IPS-15b (cell line): Measurements from ENCODE around the gene YBX3.

Experiments used
- H3K27me3 ChIP-seq: one replicate; pipeline ENCODE4 v1.6.1; 2013; ENCODE audit warnings: low read length; ENCODE audit not compliant: control insufficient read depth, insufficient read depth
- H3K36me3 ChIP-seq: one replicate; pipeline ENCODE4 v1.6.1; 2013; ENCODE audit warnings: low read length; ENCODE audit not compliant: control insufficient read depth, insufficient read depth
- H3K4me1 ChIP-seq: one replicate; pipeline ENCODE4 v1.6.1; 2013; ENCODE audit warnings: mild to moderate bottlenecking, low read length; ENCODE audit not compliant: control insufficient read depth, insufficient read depth
- H3K4me3 ChIP-seq: one replicate; pipeline ENCODE4 v1.5.1; 2013; ENCODE audit warnings: low read depth, low read length
- H3K9ac ChIP-seq: one replicate; pipeline ENCODE4 v1.6.1; 2013; ENCODE audit warnings: low read depth, mild to moderate bottlenecking, low read length
- H3K9me3 ChIP-seq: one replicate; pipeline ENCODE4 v1.6.1; 2013; ENCODE audit warnings: mild to moderate bottlenecking, low read length; ENCODE audit not compliant: control insufficient read depth, insufficient read depth

The YBX3 gene

GRCh38 chr12:10667581-10667980 lies 55.5 kb downstream of the YBX3 start:
- no peak overlapping the region for H3K4me3 ChIP-seq
- H3K9me3 ChIP-seq, result no peaks in the 10 kb centered on the region
- H3K9ac ChIP-seq, result no peak overlapping the region
- no peaks in the 10 kb centered on the region for H3K27me3 ChIP-seq
- no peaks in the 10 kb centered on the region for H3K4me1 ChIP-seq
- no peaks in the 10 kb centered on the region for H3K36me3 ChIP-seq

GRCh38 chr12:10664499-10664898 lies 58.6 kb downstream of the YBX3 start:
- Histone ChIP-seq H3K27me3 (no peaks in the 10 kb centered on the region), H3K4me1 (no peaks in the 10 kb centered on the region)

GRCh38 chr12:10663869-10664268 lies 59.3 kb downstream of the YBX3 start:
- H3K27me3 ChIP-seq, result no peaks in the 10 kb centered on the region
- no peaks in the 10 kb centered on the region for H3K4me1 ChIP-seq
- no peak overlapping the region for H3K9ac ChIP-seq
- no peak overlapping the region for H3K4me3 ChIP-seq
- no peaks in the 10 kb centered on the region for H3K36me3 ChIP-seq
- no peaks in the 10 kb centered on the region for H3K9me3 ChIP-seq

More at GRCh38 chr12:10664499-10664898, 58.6 kb downstream of the YBX3 start:
- no peaks in the 10 kb centered on the region for H3K36me3 ChIP-seq
- H3K9ac ChIP-seq, result no peak overlapping the region
- no peak overlapping the region for H3K4me3 ChIP-seq
- no peaks in the 10 kb centered on the region for H3K9me3 ChIP-seq

- Histone ChIP-seq H3K36me3 (no peaks in the 10 kb centered on the region), H3K9ac (no peak overlapping the region), H3K27me3 (no peaks in the 10 kb centered on the region), H3K4me1 (no peaks in the 10 kb centered on the region), H3K4me3 (no peak overlapping the region), H3K9me3 (no peaks in the 10 kb centered on the region)
Observed at GRCh38 chr12:10661338-10661737, 61.8 kb downstream of the YBX3 start.

- Histone ChIP-seq H3K27me3 (no peaks in the 10 kb centered on the region), H3K4me3 (no peak overlapping the region), H3K36me3 (no peaks in the 10 kb centered on the region), H3K9ac (no peak overlapping the region), H3K9me3 (no peaks in the 10 kb centered on the region), H3K4me1 (no peaks in the 10 kb centered on the region)
Observed at GRCh38 chr12:10654003-10654402, 69.1 kb downstream of the YBX3 start.

GRCh38 chr12:10652192-10652591 lies 70.9 kb downstream of the YBX3 start:
- H3K27me3 ChIP-seq, result no peaks in the 10 kb centered on the region
- no peak overlapping the region for H3K9ac ChIP-seq
- no peaks in the 10 kb centered on the region for H3K4me1 ChIP-seq
- no peaks in the 10 kb centered on the region for H3K36me3 ChIP-seq
- no peak overlapping the region for H3K4me3 ChIP-seq
- no peaks in the 10 kb centered on the region for H3K9me3 ChIP-seq
